Sigmoid colon (tissue), 7 donors: ENCODE measurements around the gene PMM1. TPM values are rescaled to one million over a fixed set of nuclear protein-coding genes. Genes with fewer than 3 reads are reported as not detected.

Experiments used
- DNase-seq: peaks from one replicate; pipeline ENCODE4 v3.0.0-alpha.2; 2019
- H3K27ac ChIP-seq, 4 donors: fragments of 200-600 bp; sonication (generic); one replicate each; pipeline ENCODE4 v1.5.1; 2016 to 2019; ENCODE audit warnings: mild to moderate bottlenecking in 1 of 4
- H3K27me3 ChIP-seq, 3 donors: fragments of 200-600 bp; sonication (generic); one replicate each; pipeline ENCODE4 v1.5.1; 2019; ENCODE audit warnings: mild to moderate bottlenecking in 1 of 3
- H3K36me3 ChIP-seq, 4 donors: fragments of 200-600 bp; sonication (generic); one replicate each; pipeline ENCODE4 v1.5.1; 2016 to 2019
- H3K4me1 ChIP-seq, 4 donors: fragments of 200-600 bp; sonication (generic); one replicate each; pipeline ENCODE4 v1.5.1; 2017 to 2019
- H3K4me3 ChIP-seq, 4 donors: fragments of 200-600 bp; sonication (generic); one replicate each; pipeline ENCODE4 v1.5.1; 2017 to 2019; ENCODE audit warnings: mild to moderate bottlenecking in 2 of 4, moderate library complexity in 1 of 4
- H3K9me3 ChIP-seq, 4 donors: fragments of 200-600 bp in 3 of 4; sonication (generic) in 3 of 4; one replicate each; pipeline versions ENCODE4 v1.5.1 to v1.6.1; 2013 to 2019
- EP300 ChIP-seq, 4 donors: sonication (generic); formaldehyde crosslinking; IDR thresholded peaks; one replicate each; pipeline ENCODE4 v1.6.1; 2017; ENCODE audit warnings: antibody characterized with exemption in 4 of 4
- POLR2A ChIP-seq, 2 donors: fragments of 450-650 bp; IDR thresholded peaks; one replicate each; pipeline ENCODE4 v1.6.1; 2016; ENCODE audit warnings: antibody characterized with exemption in 2 of 2, mild to moderate bottlenecking in 2 of 2, moderate library complexity in 2 of 2
- POLR2AphosphoS5 ChIP-seq, 4 donors: sonication (generic); formaldehyde crosslinking; IDR thresholded peaks; one replicate each; pipeline ENCODE4 v1.6.1; 2017; ENCODE audit warnings: antibody characterized with exemption in 4 of 4
- WGBS, 2 donors: extraction: QIAGEN DNeasy Blood & Tissue Kit; methylation state at CpG; one replicate each; pipeline ENCODE4 v1.1.7; 2013; 5-methylcytosine and 5-hydroxymethylcytosine counted together
- intact Hi-C: fragments of 100-400 bp; cut with DNase I; formaldehyde crosslinking; loops from one replicate; pipeline ENCODE4 v1.15.1; 2023
- polyA plus RNA-seq, 3 donors: library from polyadenylated mRNA; stranded (reverse); fragments of 200-250 nt; gene quantifications; one replicate each; pipeline ENCODE4 v1.2.3, GENCODE V29; 2013
- total RNA-seq, 4 donors: library from RNA; depleted of rRNA; stranded (reverse); fragments of >200 nt; gene quantifications; one replicate each; pipeline ENCODE4 v1.1.0, GENCODE V29; 2016
- TF ChIP-seq, protein P1 (sequence below), 4 experiments: fragments of 450-650 bp in 3 of 4; fragments of 200-600 bp in 1 of 4; IDR thresholded peaks; one replicate each; pipeline ENCODE4 v1.5.1; 2016 to 2019; ENCODE audit warnings: antibody characterized with exemption in 4 of 4, mild to moderate bottlenecking in 3 of 4, moderate library complexity in 2 of 4
- donor health status: healthy with polysubstance abuse.
- donor health status: Bipolar disorder and iron deficiency.
- donor health status: healthy.

Gene PMM1
- total and polyA plus RNA-seq, 7 donors = 35.0 to 102 (median 52.4) TPM

DNA sequence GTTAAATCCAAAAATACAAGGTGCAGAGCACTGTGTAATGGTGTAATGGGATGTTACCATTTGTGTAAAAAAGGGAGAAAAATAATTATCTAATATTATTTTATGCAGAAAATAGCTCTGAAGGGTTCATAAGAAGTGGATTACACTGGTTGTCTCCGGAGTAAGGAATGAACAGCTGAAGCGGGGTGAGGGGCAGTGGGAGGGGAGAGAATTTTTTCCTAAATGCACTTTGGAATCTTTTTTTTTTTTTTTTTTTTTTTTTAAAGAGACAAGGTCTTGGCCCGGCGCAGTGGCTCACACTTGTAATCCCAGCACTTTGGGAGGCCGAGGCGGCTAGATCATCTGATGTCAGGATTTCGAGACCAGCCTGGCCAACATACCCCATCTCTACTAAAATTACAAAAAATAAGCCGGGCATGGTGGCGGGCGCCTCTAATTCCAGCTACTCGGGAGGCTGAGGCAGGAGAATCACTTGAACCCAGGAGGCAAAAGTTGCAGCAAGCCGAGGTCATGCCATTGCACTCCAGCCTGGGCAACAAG lies 38.6 kb downstream of the PMM1 start:
- Histone ChIP-seq H3K27ac (no peak overlapping the region), H3K4me3 (no peak overlapping the region), H3K9me3 (no peaks in the 10 kb centered on the region), H3K4me1 (no peaks in the 10 kb centered on the region), H3K36me3 (no peaks in the 10 kb centered on the region), H3K27me3 (no peaks in the 10 kb centered on the region)
- TF ChIP-seq, protein P1, sequence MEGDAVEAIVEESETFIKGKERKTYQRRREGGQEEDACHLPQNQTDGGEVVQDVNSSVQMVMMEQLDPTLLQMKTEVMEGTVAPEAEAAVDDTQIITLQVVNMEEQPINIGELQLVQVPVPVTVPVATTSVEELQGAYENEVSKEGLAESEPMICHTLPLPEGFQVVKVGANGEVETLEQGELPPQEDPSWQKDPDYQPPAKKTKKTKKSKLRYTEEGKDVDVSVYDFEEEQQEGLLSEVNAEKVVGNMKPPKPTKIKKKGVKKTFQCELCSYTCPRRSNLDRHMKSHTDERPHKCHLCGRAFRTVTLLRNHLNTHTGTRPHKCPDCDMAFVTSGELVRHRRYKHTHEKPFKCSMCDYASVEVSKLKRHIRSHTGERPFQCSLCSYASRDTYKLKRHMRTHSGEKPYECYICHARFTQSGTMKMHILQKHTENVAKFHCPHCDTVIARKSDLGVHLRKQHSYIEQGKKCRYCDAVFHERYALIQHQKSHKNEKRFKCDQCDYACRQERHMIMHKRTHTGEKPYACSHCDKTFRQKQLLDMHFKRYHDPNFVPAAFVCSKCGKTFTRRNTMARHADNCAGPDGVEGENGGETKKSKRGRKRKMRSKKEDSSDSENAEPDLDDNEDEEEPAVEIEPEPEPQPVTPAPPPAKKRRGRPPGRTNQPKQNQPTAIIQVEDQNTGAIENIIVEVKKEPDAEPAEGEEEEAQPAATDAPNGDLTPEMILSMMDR (IDR thresholded peaks at IDR 0.05) = no peak
- intact Hi-C loops = no loop called here
- 87 to 88% methylated on average over 12 of the region's 12 CpGs for WGBS, 2 donors
- no peak for DNase-seq

DNA sequence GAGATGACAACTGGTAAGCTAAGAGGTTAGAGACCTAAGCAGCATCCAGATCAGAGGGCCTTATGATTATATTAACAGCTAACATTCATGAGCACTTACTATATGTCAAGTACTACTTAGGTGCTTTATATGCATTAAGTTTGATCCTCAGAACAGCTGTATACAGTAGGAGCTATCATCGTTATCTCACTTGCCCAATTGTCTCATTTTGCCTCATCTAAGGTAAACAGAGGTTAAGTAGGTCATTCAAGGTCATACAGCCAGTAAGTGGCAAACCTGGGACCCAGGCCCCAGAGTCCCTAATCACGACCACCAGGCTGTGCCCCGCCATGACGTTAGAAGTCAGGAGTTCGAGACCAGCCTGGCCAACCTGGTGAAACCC lies 40.8 kb downstream of the PMM1 start:
- intact Hi-C loops = no loop called here
- Histone ChIP-seq H3K27ac (no peak overlapping the region), H3K4me3 (no peak overlapping the region), H3K36me3 (no peaks in the 10 kb centered on the region), H3K27me3 (no peaks in the 10 kb centered on the region), H3K9me3 (no peaks in the 10 kb centered on the region), H3K4me1 (peaks cover 0 to 10% (median 6%) of the 10 kb centered on the region in 4 donors)
- no peak for TF ChIP-seq POLR2AphosphoS5 (IDR thresholded peaks at IDR 0.05)
- TF ChIP-seq POLR2A (IDR thresholded peaks at IDR 0.05) = no peak
- TF ChIP-seq EP300 (IDR thresholded peaks at IDR 0.05) = no peak
- TF ChIP-seq, protein P1 (IDR thresholded peaks at IDR 0.05) = no peak
- WGBS, 2 donors = 87 to 92% methylated on average over 5 of the region's 5 CpGs
- DNase-seq = no peak

DNA sequence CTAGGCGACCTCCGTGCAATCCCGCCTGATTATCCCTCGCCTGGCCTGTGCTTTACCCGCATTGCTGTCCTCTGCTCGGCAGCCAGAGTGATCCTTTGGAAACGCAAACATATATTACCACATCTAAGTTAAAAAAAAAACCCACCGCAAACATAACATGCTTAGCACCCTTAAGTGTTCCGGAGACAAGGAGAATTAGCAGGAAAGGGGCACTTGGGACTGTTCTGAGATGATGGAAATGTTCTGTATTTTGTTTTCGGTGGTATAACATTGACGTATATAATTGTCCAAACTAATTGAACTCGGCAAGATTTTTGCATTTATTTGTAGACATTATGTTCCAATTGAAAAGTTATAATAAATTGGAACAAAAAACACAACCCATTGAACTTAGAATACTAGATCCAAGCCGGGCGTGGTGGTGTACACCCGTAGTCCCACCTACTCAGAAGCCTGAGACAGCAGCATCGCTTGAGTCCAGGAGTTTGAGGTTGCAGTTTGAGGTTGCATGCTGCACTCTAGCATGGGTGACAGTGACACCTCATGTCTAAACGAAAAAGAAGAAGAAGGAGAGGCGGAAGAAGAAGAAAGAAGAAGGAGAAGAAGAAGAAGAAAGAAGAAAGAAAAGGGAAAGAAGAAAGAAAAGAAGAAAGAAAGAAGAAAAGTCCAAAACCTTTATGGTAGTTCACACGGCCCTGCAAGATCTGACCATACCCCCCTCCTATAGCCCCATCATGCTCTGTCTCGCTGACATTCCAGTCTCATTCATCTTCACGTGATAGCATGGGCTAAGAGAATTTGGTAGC lies 44.8 kb downstream of the PMM1 start:
- TF ChIP-seq, protein P1 (IDR thresholded peaks at IDR 0.05) = no peak
- peak in 1 of 4 donors; percentile 12 for TF ChIP-seq POLR2AphosphoS5 (IDR thresholded peaks at IDR 0.05)
- DNase-seq = no peak
- Histone ChIP-seq H3K27me3 (no peaks in the 10 kb centered on the region), H3K4me3 (peak overlapping the region; percentile 68 to 93 (median 78)), H3K36me3 (peaks cover 0 to 11% (median 0%) of the 10 kb centered on the region in 4 donors), H3K4me1 (peaks cover 0 to 30% (median 28%) of the 10 kb centered on the region in 4 donors), H3K27ac (peak overlapping the region; percentile 68 to 96 (median 94)), H3K9me3 (no peaks in the 10 kb centered on the region)
- intact Hi-C loops = loop anchor here (1.0 to 2.0 kb wide), 3 partner anchors 44 to 76 kb away; partner anchors contain the start of genes DESI1, PMM1 and XRCC6
- 23 to 26% methylated on average over 21 of the region's 21 CpGs for WGBS, 2 donors

DNA sequence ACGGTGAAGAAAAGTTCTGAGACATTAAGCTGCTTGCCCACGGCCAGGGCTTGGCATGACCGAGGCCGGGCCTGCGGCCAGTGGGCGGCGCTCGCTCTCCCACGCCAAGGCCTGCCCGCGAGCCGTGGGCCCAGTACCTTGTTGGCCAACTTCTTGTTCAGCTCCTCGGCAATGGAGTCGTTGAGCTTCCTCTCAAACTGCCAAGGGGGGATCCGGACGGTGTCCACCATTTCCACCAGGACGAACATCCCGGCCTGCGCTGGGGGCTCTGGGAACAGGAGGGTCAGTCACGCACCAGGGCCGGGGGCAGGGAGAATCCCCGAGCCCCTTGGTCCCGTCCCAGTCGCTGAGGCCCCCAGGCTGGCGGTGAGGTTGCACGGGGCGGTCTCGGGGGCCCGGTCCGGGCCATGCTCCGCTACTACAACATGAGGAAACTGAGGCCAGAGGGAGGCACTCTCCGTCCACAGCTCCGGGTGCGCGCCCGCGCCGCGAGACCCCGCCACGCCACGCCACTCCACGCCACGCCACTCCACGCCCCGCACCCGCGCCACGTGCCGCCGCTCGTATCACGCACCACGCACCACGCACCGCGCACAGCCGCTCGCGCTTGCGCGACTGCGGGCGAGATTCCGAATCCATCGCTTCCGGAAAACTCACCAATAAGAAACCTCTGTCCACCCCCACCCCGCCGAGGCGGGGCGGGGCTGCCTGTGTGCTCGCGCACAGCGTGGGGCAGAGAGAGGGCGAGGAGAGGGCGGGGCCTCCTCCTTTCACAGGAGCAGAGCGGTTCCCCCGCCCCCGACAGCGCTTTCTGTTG lies 45.6 kb downstream of the PMM1 start, which contains the start of gene POLR3H:
POLR3H (minus strand) TSS at position 617 of the 817 bp plus-strand sequence; CDS start at position 248, 369 bp downstream.
- TF ChIP-seq POLR2AphosphoS5 (IDR thresholded peaks at IDR 0.05) (peak in 3 of 4 donors; percentile 51 to 67 (median 55)), EP300 (IDR thresholded peaks at IDR 0.05) (peak in 1 of 4 donors; percentile 30), POLR2A (IDR thresholded peaks at IDR 0.05) (no peak)
- TF ChIP-seq, protein P1 (IDR thresholded peaks at IDR 0.05) = peak; percentile 9 to 62 (median 50)
- WGBS, 2 donors = 1% methylated on average over 80 of the region's 80 CpGs
- H3K4me1 ChIP-seq = peaks cover 0 to 30% (median 28%) of the 10 kb centered on the region in 4 donors
- peak within 1 kb of the TSS; percentile 68 to 93 (median 78) for H3K4me3 ChIP-seq
- intact Hi-C loops = loop anchor here (1.0 to 2.0 kb wide), 3 partner anchors 45 to 77 kb away; partner anchors contain the start of genes DESI1, PMM1 and XRCC6
- no peaks in the 10 kb centered on the region for H3K9me3 ChIP-seq
- H3K27ac ChIP-seq = peak within 1 kb of the TSS; percentile 93 to 96 (median 94)
- H3K36me3 ChIP-seq = peaks cover 0 to 12% (median 0%) of the 10 kb centered on the region in 4 donors
- H3K27me3 ChIP-seq = no peaks in the 10 kb centered on the region
- DNase-seq = peak; percentile 99
